Karpas-422 (cell line): Measurements from ENCODE around the gene HDAC1. TPM values are rescaled to one million over a fixed set of nuclear protein-coding genes. Genes with fewer than 3 reads are reported as not detected.
A peak's percentile ranks its signal among the peaks of the same experiment; 100 is the strongest.
"Not testable (repeated sequence)": the region's sequence is repeated elsewhere in the genome, so short reads cannot be mapped to it uniquely, and the experiment has no call there.

Experiments
- DNase-seq: peaks from one replicate; pipeline ENCODE4 v3.0.0-alpha.2; 2015
- H2AFZ ChIP-seq: fragments of 200-600 bp; sonication (generic); 2 replicates; pipeline ENCODE4 v1.6.1; 2014; ENCODE audit warnings: antibody characterized with exemption, low read length, mixed read lengths
- H3K27ac ChIP-seq: fragments of 200-600 bp; sonication (generic); 2 replicates; pipeline ENCODE4 v1.5.1; 2014; ENCODE audit warnings: mild to moderate bottlenecking, low read length, moderate library complexity
- H3K27me3 ChIP-seq: fragments of 200-600 bp; sonication (generic); 2 replicates; pipeline ENCODE4 v1.6.1; 2014; ENCODE audit warnings: low read length, mixed read lengths
- H3K36me3 ChIP-seq: fragments of 200-600 bp; sonication (generic); 2 replicates; pipeline ENCODE4 v1.6.1; 2014; ENCODE audit warnings: low read length, mixed read lengths; ENCODE audit not compliant: insufficient read depth
- H3K4me1 ChIP-seq: fragments of 200-600 bp; sonication (generic); 2 replicates; pipeline ENCODE4 v1.6.1; 2014; ENCODE audit warnings: mild to moderate bottlenecking, low read length, mixed read lengths
- H3K4me2 ChIP-seq: fragments of 200-600 bp; sonication (generic); 2 replicates; pipeline ENCODE4 v1.6.1; 2014; ENCODE audit warnings: low read length, low read depth, mild to moderate bottlenecking; ENCODE audit not compliant: poor library complexity, severe bottlenecking
- H3K4me3 ChIP-seq: fragments of 200-600 bp; sonication (generic); 2 replicates; pipeline ENCODE4 v1.5.1; 2014; ENCODE audit warnings: mild to moderate bottlenecking, antibody characterized with exemption, low read length, mixed read lengths
- H3K79me2 ChIP-seq: fragments of 200-600 bp; sonication (generic); 2 replicates; pipeline ENCODE4 v1.6.1; 2014; ENCODE audit warnings: mild to moderate bottlenecking, low read length, mixed read lengths
- H3K9ac ChIP-seq: fragments of 200-600 bp; sonication (generic); 2 replicates; pipeline ENCODE4 v1.6.0; 2014; ENCODE audit warnings: low read length
- H3K9me2 ChIP-seq: fragments of 200-600 bp; sonication (generic), shearing (Covaris generic); replicated peaks from 2 replicates; pipeline ENCODE4 v1.6.0; 2014; ENCODE audit warnings: mild to moderate bottlenecking, low read length, moderate library complexity; ENCODE audit not compliant: insufficient read depth
- H3K9me3 ChIP-seq: fragments of 300-700, 200-600 bp; sonication (generic); 2 replicates; pipeline ENCODE4 v1.6.1; 2014; ENCODE audit warnings: low read length, mixed read lengths
- H4K20me1 ChIP-seq: fragments of 200-600 bp; sonication (generic); 2 replicates; pipeline ENCODE4 v1.6.1; 2014; ENCODE audit warnings: mild to moderate bottlenecking, antibody characterized with exemption, low read length, low read depth; ENCODE audit not compliant: insufficient read depth
- total RNA-seq: library from RNA; depleted of rRNA; stranded (reverse); fragments of >200 nt; shearing (Covaris generic); gene quantifications from 2 replicates; pipeline ENCODE4 v1.2.3, GENCODE V29; 2014; ENCODE audit warnings: low replicate concordance

The HDAC1 gene
- total RNA-seq, 1 experiment from 2014 or later: 201 TPM

DNA sequence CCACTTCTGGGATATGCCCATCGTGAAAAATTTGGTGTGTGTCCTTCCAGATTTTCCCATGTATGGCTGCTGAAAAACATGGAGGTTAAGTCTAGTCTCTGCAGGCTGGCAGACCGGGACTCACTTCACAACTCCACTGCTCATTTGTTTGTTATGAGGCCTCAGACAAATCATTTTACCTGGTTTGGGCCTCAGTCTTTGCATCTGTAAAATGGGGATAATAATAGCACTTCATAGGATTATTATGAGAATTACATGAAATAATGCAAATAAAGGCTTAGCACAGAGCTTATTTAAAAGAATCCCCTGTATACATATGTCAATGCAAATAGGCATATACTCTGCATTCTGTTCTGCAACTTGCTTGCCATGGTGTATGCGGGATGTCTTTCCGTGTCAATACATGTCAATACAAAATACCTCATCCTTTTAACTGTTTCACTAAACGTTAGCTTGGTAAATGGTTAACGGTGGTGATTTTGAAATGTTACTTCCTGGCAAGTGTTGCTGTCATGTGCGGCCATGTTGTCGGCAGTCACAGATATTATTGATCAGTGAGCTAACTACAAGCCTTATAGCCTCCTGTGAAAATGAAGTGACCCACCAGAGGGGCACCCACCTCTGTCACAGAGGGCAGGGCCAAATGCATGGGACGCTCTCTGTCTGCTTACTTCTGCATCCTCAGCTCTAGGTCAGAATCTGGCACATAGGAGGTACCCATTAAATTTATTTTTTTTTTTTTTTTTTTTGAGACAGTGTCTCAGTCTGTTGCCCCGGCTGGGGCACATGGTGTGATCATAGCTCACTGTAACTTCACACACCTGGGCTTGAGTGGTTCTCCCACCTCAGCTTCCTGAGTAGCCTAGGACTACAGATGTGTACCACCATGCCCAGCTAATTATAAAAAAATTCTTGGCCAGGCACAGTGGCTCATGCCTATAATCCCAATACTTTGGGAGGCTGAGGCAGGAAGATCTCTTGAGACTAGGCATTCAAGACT, 36.5 kb upstream of the HDAC1 start:
- Histone ChIP-seq H4K20me1 (no peaks in the 10 kb centered on the region), H3K4me2 (peak overlapping the region; percentile 20), H3K36me3 (no peaks in the 10 kb centered on the region), H2AFZ (peak overlapping the region; percentile 66; the same call in 1 of the 2 replicates), H3K27ac (peak overlapping the region; percentile 34; the same call in 1 of the 2 replicates), H3K9ac (no peak overlapping the region), H3K79me2 (no peaks in the 10 kb centered on the region), H3K9me2 (no peaks in the 10 kb centered on the region), H3K27me3 (no peaks in the 10 kb centered on the region), H3K4me1 (peaks cover 59% of the 10 kb centered on the region), H3K4me3 (no peak overlapping the region), H3K9me3 (no peaks in the 10 kb centered on the region)
- DNase-seq: peak; percentile 73

DNA sequence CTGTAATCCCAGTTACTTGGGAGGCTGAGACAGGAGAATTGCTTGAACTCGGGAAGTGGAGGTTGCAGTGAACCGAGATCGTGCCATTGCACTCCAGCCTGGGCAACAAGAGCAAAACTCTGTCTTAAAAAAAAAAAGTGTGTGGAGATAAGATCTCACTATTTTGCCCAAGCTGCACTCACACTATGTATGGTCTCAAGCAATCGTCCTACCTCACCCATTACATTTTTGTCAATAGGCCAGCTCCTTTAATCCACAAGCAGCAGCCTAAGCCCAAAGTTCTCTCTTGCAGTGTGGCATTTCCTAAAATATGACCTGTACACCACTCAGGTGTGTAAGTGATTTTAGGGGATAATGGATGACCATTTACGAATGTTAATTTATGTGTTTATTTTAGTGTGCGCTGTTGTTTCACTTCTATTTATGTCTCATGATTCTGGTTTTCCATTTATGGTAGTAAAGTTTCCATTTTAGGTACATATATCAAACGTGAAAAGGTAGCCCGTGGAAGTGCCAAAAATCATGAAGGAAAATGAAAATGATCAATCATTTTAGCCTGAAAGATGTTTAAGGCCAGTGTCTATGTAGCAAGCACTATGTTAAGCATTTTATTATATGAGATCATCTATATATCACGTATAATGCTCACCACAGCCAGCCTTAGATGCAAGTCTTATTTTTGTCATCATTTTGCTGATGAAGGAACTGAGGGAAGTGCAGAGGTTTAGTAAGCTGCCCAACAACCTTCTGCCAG, 35.2 kb upstream of the HDAC1 start:
- no peak for DNase-seq
- Histone ChIP-seq H3K4me1 (peaks cover 46% of the 10 kb centered on the region), H3K27ac (no peak overlapping the region), H3K4me2 (no peak overlapping the region), H3K27me3 (no peaks in the 10 kb centered on the region), H3K9ac (no peak overlapping the region), H3K9me3 (no peaks in the 10 kb centered on the region), H2AFZ (no peak overlapping the region), H3K79me2 (no peaks in the 10 kb centered on the region), H4K20me1 (no peaks in the 10 kb centered on the region), H3K36me3 (no peaks in the 10 kb centered on the region), H3K4me3 (no peak overlapping the region), H3K9me2 (no peaks in the 10 kb centered on the region)

DNA sequence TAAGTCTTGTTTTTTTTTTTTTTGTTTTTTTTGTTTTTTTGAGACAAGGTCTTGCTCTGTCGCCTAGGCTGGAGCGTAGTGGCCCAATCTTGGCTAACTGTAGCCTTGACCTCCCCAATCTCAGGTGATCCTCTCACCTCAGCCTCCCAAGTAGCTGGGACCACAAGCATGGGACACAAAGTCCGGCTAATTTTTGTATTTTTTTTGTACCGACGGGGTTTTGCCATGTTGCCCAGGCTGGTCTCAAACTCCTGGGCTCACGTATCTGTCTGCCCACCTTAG, 34.7 kb upstream of the HDAC1 start:
- Histone ChIP-seq H2AFZ (no peak overlapping the region), H3K9me2 (no peaks in the 10 kb centered on the region), H3K9me3 (no peaks in the 10 kb centered on the region), H3K36me3 (no peaks in the 10 kb centered on the region), H3K4me3 (no peak overlapping the region), H3K4me2 (no peak overlapping the region), H3K27ac (no peak overlapping the region), H3K4me1 (peaks cover 41% of the 10 kb centered on the region), H3K79me2 (no peaks in the 10 kb centered on the region), H3K27me3 (no peaks in the 10 kb centered on the region), H3K9ac (no peak overlapping the region), H4K20me1 (no peaks in the 10 kb centered on the region)
- no peak for DNase-seq

DNA sequence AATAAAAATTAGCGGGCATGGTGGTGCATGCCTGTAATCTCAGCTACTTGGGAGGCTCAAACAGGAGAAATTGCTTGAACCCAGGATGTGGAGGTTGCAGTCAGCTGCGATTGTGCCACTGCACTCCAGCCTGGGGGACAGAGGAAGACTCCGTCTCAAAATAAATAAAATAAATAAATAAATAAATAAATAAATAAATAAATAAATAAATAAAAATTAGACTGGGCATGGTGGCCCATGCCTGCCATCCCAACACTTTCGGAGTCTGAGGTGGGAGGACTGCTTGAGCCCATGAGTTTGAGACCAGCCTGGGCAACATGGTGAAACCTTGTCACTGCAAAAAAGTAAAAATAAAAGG, 28.7 kb upstream of the HDAC1 start:
- not testable (repeated sequence) for DNase-seq, H3K9ac ChIP-seq, H3K79me2 ChIP-seq, H3K36me3 ChIP-seq, H3K9me2 ChIP-seq, H4K20me1 ChIP-seq, H2AFZ ChIP-seq, H3K27me3 ChIP-seq, H3K4me3 ChIP-seq, H3K9me3 ChIP-seq
- H3K4me2 ChIP-seq: peak overlapping the region; percentile 66
- peak overlapping the region; percentile 72; the same call in 1 of the 2 replicates for H3K27ac ChIP-seq
- peaks cover 29% of the 10 kb centered on the region for H3K4me1 ChIP-seq

DNA sequence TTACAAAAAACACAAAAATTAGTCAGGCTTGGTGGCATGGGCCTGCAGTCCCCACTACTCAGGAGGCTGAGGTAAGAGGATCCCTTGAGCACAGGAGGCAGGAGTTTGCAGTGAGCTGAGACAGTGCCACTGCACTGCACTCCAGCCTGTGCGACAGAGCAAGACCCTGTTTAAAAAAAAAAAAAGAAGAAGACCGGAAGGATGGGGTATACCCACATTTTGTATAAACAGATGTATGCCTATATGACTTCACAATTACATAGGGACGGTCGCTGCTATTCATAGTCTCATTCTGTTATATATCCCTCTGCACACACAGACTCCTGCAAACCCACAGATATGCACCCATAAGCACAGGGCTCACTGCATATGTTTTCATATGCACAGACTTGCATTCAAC, 28.1 kb upstream of the HDAC1 start:
- H3K9ac ChIP-seq: peak overlapping the region; percentile 39; the same call in 1 of the 2 replicates
- no peaks in the 10 kb centered on the region for H3K9me2 ChIP-seq
- H3K4me3 ChIP-seq: peak overlapping the region; percentile 30; the same call in 1 of the 2 replicates
- peak overlapping the region; percentile 72 for H3K27ac ChIP-seq
- no peaks in the 10 kb centered on the region for H3K36me3 ChIP-seq
- H4K20me1 ChIP-seq: no peaks in the 10 kb centered on the region
- H3K9me3 ChIP-seq: no peaks in the 10 kb centered on the region
- H3K27me3 ChIP-seq: no peaks in the 10 kb centered on the region
- H3K4me2 ChIP-seq: peak overlapping the region; percentile 66
- peaks cover 29% of the 10 kb centered on the region for H3K4me1 ChIP-seq
- H2AFZ ChIP-seq: peak overlapping the region; percentile 38
- no peaks in the 10 kb centered on the region for H3K79me2 ChIP-seq
- DNase-seq: peak; percentile 79

DNA sequence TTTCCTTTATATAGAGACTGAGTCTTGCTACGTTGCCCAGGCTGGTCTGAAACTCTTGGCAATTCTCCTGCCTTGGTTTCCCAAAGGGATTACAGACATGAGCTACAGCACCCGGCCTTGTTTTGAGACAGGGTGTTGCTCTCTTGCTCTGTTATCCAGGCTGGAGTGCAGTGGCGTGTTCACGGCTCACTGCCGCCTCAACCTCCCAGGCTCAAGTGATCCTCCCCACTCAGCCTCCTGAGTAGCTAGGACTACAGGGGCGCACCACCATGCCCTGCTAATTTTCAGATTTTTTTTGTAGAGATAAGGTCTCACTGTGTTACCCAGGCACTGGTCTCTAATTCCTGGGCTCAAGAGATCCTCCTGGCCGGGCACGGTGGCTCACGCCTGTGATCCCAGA, 26.0 kb upstream of the HDAC1 start:
- no peak overlapping the region for H2AFZ ChIP-seq
- H3K36me3 ChIP-seq: no peaks in the 10 kb centered on the region
- H3K4me1 ChIP-seq: peaks cover 29% of the 10 kb centered on the region
- no peak overlapping the region for H3K9ac ChIP-seq
- H3K4me3 ChIP-seq: no peak overlapping the region
- H4K20me1 ChIP-seq: no peaks in the 10 kb centered on the region
- H3K27ac ChIP-seq: no peak overlapping the region
- no peaks in the 10 kb centered on the region for H3K9me3 ChIP-seq
- no peak for DNase-seq
- no peak overlapping the region for H3K4me2 ChIP-seq
- no peaks in the 10 kb centered on the region for H3K27me3 ChIP-seq
- no peaks in the 10 kb centered on the region for H3K79me2 ChIP-seq
- H3K9me2 ChIP-seq: no peaks in the 10 kb centered on the region

DNA sequence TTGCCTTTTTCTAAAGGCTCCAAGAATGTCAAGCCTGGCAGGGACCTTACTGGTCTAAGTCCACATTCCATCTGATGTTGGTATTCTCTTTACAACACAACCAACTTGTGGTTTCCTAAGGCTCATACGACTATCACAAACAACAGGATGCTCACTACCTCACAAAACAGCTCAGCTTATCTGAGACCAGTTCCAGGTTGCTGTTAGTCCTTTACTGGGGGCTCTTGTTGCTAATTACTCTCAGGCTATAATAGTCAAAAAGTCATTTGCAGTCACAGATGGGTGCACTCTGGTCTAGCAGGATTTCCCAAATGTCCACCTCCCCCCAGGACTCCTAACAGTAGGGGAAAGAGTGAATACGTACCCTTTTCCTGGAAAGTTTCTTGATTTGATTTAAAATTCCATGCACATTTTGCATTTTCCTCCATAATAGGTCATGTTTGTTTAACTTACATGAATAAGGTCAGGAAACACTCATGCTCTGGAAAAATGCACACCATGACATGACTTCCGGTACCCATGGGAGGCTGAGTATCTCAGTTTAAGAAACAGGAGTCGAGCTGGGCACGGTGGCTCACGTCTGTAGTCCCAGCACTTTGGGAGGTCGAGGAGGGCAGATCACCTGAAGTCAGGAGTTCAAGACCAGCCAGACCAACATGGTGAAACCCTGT, 24.8 kb upstream of the HDAC1 start:
- Histone ChIP-seq H3K9me2 (no peaks in the 10 kb centered on the region), H3K9me3 (no peaks in the 10 kb centered on the region), H3K4me3 (no peak overlapping the region), H3K36me3 (no peaks in the 10 kb centered on the region), H3K27me3 (no peaks in the 10 kb centered on the region), H3K4me2 (no peak overlapping the region), H3K9ac (no peak overlapping the region), H4K20me1 (no peaks in the 10 kb centered on the region), H2AFZ (no peak overlapping the region), H3K4me1 (peaks cover 29% of the 10 kb centered on the region), H3K27ac (no peak overlapping the region), H3K79me2 (no peaks in the 10 kb centered on the region)
- no peak for DNase-seq

DNA sequence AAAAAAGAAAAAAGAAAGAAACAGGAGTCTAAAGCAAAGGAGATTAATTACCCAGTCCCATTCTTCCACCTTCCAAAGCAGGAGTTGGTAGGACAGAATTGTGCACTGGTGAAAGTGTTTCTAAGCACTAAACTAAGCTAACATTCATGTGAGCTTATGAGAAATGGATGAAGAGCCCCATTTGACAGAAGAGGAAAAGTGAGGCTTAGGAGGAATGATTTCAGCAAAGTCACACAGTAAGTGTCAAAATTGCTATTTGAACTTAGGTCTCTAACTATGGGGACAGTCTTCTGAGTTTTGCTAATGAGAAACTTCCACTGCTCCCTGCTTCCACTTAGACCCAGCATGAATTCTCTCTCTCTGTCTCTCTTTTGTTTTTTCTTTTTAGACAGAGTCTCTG, 22.1 kb upstream of the HDAC1 start:
- Histone ChIP-seq H3K79me2 (no peaks in the 10 kb centered on the region), H3K4me2 (no peak overlapping the region), H4K20me1 (no peaks in the 10 kb centered on the region), H3K9me2 (no peaks in the 10 kb centered on the region), H3K27me3 (no peaks in the 10 kb centered on the region), H3K36me3 (no peaks in the 10 kb centered on the region), H3K4me1 (peaks cover 25% of the 10 kb centered on the region), H3K9me3 (no peaks in the 10 kb centered on the region), H2AFZ (no peak overlapping the region), H3K9ac (no peak overlapping the region), H3K4me3 (no peak overlapping the region), H3K27ac (no peak overlapping the region)
- DNase-seq: no peak
